Measurements from ENCODE around the gene GSDME.

The GSDME gene

DNA sequence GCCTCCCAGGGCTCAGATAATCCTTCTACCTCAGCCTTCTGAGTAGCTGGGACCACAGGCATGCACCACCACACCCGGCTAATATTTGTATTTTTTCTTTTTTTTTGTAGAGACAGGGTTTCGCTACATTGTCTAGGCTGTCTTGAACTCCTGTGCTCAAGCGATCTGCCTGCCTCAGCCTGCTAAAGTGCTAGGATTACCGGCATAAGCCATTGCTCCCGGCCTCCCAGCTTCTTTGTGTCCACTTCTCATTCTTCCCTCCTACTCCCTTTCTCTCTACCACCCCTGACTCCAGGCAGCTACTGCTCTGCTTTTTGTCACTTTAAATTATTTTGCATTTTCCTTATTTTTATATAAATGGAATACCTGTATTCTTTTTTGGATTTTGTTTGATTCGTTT lies 100.7 kb downstream of the GSDME start:
- DNase-seq (ENCODE audit: insufficient read length) (no peak), FAIRE-seq (no peak)
- TF ChIP-seq POLR2AphosphoS5 (IDR thresholded peaks at IDR 0.05; ENCODE audit: low read depth, low read length) = no peak
- TF ChIP-seq POLR2A (IDR thresholded peaks at IDR 0.05; ENCODE audit: low read depth, low read length) = no peak
- no peak for TF ChIP-seq TAF1 (IDR thresholded peaks at IDR 0.05; ENCODE audit: borderline replicate concordance, low read depth, low read length)

GRCh38 chr7:24654305-24654704 lies 103.0 kb downstream of the GSDME start:
- no peak for DNase-seq (ENCODE audit: insufficient read length)
- TF ChIP-seq POLR2AphosphoS5 (IDR thresholded peaks at IDR 0.05; ENCODE audit: low read depth, low read length) (no peak), TAF1 (IDR thresholded peaks at IDR 0.05; ENCODE audit: borderline replicate concordance, low read depth, low read length) (no peak), POLR2A (IDR thresholded peaks at IDR 0.05; ENCODE audit: low read depth, low read length) (no peak)
- no peak for FAIRE-seq

DNA sequence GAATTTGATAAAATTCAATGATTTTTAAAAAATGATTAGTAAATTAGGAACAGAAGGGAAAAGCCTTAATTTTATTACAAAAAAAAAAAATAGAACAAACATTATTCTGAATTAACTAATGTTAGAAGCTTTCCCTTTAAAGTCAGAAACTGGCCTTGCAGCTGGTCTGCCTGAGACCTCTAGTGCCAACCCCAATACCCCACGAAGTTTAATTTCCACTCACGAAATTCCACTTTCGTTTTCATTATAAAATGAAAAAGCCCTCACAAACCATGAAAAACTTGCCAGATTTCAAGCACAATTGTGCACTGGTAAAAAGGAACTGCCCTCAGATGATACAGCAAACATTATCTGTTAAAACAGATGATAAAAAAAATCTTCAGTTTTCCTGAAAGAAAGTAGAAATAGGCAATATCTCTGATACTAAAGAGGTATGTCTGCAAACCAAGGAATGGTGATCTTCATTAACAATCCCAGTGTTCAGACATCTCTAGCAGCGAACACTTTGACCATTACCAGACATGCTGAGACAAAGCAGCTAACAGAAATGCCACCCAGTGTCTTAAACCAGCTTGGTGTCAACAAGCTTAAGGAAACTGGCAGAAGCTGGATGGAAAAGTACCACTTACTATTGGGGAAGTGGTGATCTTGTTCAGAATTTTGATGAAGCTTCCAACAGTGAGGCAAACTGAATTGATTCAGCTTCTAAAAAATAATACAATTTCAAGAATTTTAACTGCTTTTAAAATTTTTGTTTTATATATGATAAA lies 103.8 kb downstream of the GSDME start:
- peak; percentile 86 for FAIRE-seq
- TF ChIP-seq POLR2AphosphoS5 (IDR thresholded peaks at IDR 0.05; ENCODE audit: low read depth, low read length) = no peak
- no peak for TF ChIP-seq TAF1 (IDR thresholded peaks at IDR 0.05; ENCODE audit: borderline replicate concordance, low read depth, low read length)
- no peak for TF ChIP-seq POLR2A (IDR thresholded peaks at IDR 0.05; ENCODE audit: low read depth, low read length)
- DNase-seq (ENCODE audit: insufficient read length) = no peak

GRCh38 chr7:24652251-24652939 lies 104.9 kb downstream of the GSDME start:
- FAIRE-seq (peak; percentile 46), DNase-seq (ENCODE audit: insufficient read length) (no peak)
- TF ChIP-seq TAF1 (IDR thresholded peaks at IDR 0.05; ENCODE audit: borderline replicate concordance, low read depth, low read length) (no peak), POLR2A (IDR thresholded peaks at IDR 0.05; ENCODE audit: low read depth, low read length) (no peak), POLR2AphosphoS5 (IDR thresholded peaks at IDR 0.05; ENCODE audit: low read depth, low read length) (no peak)
